Heart right ventricle (tissue), 16 donors: Measurements from ENCODE around the gene IFT88. TPM values are rescaled to one million over a fixed set of nuclear protein-coding genes. Genes with fewer than 3 reads are reported as not detected.

ENCODE experiments used
- ATAC-seq, 8 donors: fragments of 200-7000 bp; cut with Tn5 transposase; one replicate each; pipeline ENCODE4 v1.9.1; 2020; ENCODE audit warnings: mild to moderate bottlenecking in 8 of 8, moderate library complexity in 8 of 8, moderate number of reproducible peaks in 1 of 8
- DNase-seq, 2 donors: peaks; one replicate each; pipeline ENCODE4 v3.0.0-alpha.2; 2020
- H3K27ac ChIP-seq, 10 donors: fragments of 200-600 bp; sonication (generic) in 2 of 10; one replicate each; pipeline versions ENCODE4 v1.5.0 to v1.8.0; 2020 to 2022; ENCODE audit warnings: mild to moderate bottlenecking in 3 of 10
- H3K27me3 ChIP-seq, 7 donors: fragments of 200-600 bp; one replicate each; pipeline ENCODE4 v1.8.0; 2021 to 2022; ENCODE audit warnings: mild to moderate bottlenecking in 2 of 7
- H3K36me3 ChIP-seq, 9 donors: fragments of 200-600 bp; sonication (generic) in 1 of 9; one replicate each; pipeline versions ENCODE4 v1.5.0 to v1.8.0; 2020 to 2022; ENCODE audit warnings: mild to moderate bottlenecking in 2 of 9
- H3K4me1 ChIP-seq, 9 donors: fragments of 200-600 bp; sonication (generic) in 1 of 9; one replicate each; pipeline versions ENCODE4 v1.5.0 to v1.8.0; 2020 to 2022; ENCODE audit warnings: mild to moderate bottlenecking in 4 of 9
- H3K4me3 ChIP-seq, 10 donors: fragments of 200-600 bp; sonication (generic) in 2 of 10; one replicate each; pipeline versions ENCODE4 v1.5.0 to v1.8.0; 2020 to 2022; ENCODE audit warnings: mild to moderate bottlenecking in 7 of 10, moderate library complexity in 2 of 10
- H3K9me3 ChIP-seq, 11 donors: fragments of 200-600 bp in 10 of 11; sonication (generic) in 2 of 11; one replicate each; pipeline versions ENCODE4 v1.5.0 to v1.8.0; 2013 to 2022; ENCODE audit warnings: mild to moderate bottlenecking in 2 of 11, control low read depth in 1 of 11, moderate library complexity in 1 of 11
- WGBS, 2 donors: extraction: QIAGEN DNeasy Blood & Tissue Kit; methylation state at CpG; one replicate each; pipeline ENCODE4 v1.1.7; 2013; ENCODE audit warnings: inconsistent platforms in 1 of 2; 5-methylcytosine and 5-hydroxymethylcytosine counted together
- intact Hi-C, 10 donors: fragments of 100-400 bp; cut with DNase I; formaldehyde crosslinking; loops; one replicate each; pipeline versions ENCODE4 v1.11.1 to v1.14.2; 2022
- polyA plus RNA-seq, 2 donors: library from polyadenylated mRNA; stranded (reverse); fragments of 200-250 nt; gene quantifications; one replicate each; pipeline ENCODE4 v1.2.3, GENCODE V29; 2013
- total RNA-seq, 10 donors: library from RNA; stranded (reverse); fragmentation: NEBNext Ultra II Directional in 3 of 10; extraction: Animal tissue kit (Norgen Biotek cat#: 25700) in 3 of 10; gene quantifications; one replicate each; pipeline versions ENCODE4 v1.2.1 to v1.2.4, GENCODE V29; 2021 to 2023
- TF ChIP-seq, protein P1 (sequence below), 9 donors: fragments of 200-600 bp; sonication (generic) in 2 of 9; IDR thresholded peaks; one replicate each; pipeline versions ENCODE4 v1.5.0 to v1.8.0; 2021 to 2022; ENCODE audit warnings: antibody characterized with exemption in 9 of 9, mild to moderate bottlenecking in 5 of 9, moderate library complexity in 1 of 9
- donor health status: Arrhythmogenic right ventricular cardiomyopathy.
- donor health status: ischemic (EF 13 %, LVEDD 7.1; RV severe dilation, severe dysfunction).
- donor health status: healthy with polysubstance abuse.
- donor health status: DM: no; HTN: yes; CAD: no.
- donor health status: DM: no; HTN: no; CAD: no.
- donor health status: ischemic (EF 25% LVEDD 6.9; RV normal size, moderate dysfunction).
- donor health status: ischemic (EF 25% LVEDD 5.7; RV mildly dilated, moderate dysfunction).
- donor health status: healthy.
- donor health status: DM: yes; HTN: yes; CAD: no.
- donor health status: Ischemic cardiomyopathy.
- donor health status: ischemic (EF 35%, LVEDD 5.7; RV mildly dilated, moderate dysfunction).
- donor health status: nonischemic (EF 11% LVEDD 7.7; RV severe dilation, severe dysfunction).
- donor health status: DM: yes; HTN: yes; CAD: no.
- donor health status: PGD.
- donor health status: ischemic (EF 29% LVEDD 5.4; RV normal size, mild dysfunction).
- donor health status: nonischemic (EF 23%, LVEDD 6.1; RV moderate dilation, normal function).

The IFT88 gene
- total and polyA plus RNA-seq, 12 donors, result 5.9 to 13.6 (median 7.3) TPM

DNA sequence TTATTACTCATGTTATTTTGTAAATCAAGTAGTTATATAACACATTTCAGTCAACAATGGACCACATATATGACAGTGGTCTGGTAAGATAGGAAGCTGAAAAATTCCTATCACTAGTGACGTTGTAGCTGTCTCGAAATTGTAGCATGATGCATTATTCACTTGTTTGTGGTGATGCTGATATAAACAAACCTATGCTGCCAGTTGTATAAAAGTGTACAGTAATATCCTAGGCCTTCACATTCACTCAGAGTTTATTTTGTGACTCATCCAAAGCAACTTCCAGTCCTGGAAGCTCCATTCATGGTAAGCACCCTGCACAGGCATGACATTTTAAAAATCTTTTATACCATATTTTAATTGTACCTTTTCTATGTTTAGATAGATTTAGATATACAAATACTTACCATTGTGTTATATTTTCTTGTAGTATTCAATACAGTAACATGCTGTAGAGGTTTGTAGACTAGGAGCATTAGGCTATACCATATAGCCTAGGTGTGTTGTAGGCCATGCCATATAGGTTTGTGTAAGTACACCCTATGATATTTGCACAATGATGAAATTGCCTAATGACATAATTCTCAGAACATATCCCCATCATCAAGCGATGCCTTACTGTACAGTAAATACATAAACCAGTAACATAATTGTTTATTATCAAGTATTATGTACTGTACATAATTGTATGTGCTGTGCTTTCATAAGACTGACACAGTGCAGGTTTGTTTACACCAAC lies 49.3 kb downstream of the IFT88 start:
- Histone ChIP-seq H3K4me1 (no peaks in the 10 kb centered on the region), H3K9me3 (no peaks in the 10 kb centered on the region), H3K27me3 (no peaks in the 10 kb centered on the region), H3K27ac (no peak overlapping the region), H3K36me3 (peaks cover 0 to 24% (median 0%) of the 10 kb centered on the region in 9 donors), H3K4me3 (no peak overlapping the region)
- ATAC-seq (no peak), DNase-seq (no peak)
- WGBS, 2 donors, result 94 to 97% methylated on average over 3 of the region's 3 CpGs
- TF ChIP-seq, protein P1, sequence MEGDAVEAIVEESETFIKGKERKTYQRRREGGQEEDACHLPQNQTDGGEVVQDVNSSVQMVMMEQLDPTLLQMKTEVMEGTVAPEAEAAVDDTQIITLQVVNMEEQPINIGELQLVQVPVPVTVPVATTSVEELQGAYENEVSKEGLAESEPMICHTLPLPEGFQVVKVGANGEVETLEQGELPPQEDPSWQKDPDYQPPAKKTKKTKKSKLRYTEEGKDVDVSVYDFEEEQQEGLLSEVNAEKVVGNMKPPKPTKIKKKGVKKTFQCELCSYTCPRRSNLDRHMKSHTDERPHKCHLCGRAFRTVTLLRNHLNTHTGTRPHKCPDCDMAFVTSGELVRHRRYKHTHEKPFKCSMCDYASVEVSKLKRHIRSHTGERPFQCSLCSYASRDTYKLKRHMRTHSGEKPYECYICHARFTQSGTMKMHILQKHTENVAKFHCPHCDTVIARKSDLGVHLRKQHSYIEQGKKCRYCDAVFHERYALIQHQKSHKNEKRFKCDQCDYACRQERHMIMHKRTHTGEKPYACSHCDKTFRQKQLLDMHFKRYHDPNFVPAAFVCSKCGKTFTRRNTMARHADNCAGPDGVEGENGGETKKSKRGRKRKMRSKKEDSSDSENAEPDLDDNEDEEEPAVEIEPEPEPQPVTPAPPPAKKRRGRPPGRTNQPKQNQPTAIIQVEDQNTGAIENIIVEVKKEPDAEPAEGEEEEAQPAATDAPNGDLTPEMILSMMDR (IDR thresholded peaks at IDR 0.05), result no peak
- intact Hi-C loops, result no loop called here

DNA sequence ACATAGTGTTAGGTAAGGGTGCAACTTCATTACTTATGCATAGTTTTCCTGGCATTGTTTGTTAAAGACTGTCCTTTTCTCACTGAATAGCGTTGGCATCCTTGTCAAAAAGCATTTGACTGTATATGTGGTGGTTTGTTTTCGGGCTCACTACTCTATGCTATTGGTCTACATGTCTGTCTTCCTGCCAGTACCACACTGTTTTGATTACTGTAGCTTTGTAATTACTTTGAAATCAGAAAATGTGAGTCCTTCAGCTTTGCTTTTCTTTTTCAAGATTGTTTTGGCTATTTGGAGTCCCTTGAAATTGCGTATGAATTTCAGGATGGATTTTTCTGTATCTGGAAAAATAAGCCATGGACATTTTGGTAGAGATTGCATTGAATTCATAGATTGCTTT lies 56.0 kb downstream of the IFT88 start:
- no peaks in the 10 kb centered on the region for H3K4me1 ChIP-seq
- intact Hi-C loops, result no loop called here
- no peak overlapping the region for H3K4me3 ChIP-seq
- no peak for ATAC-seq
- no peak overlapping the region for H3K27ac ChIP-seq
- peaks cover 0 to 16% (median 6%) of the 10 kb centered on the region in 11 donors for H3K9me3 ChIP-seq
- WGBS, 2 donors, result 98 to 99% methylated on average over 3 of the region's 3 CpGs
- H3K36me3 ChIP-seq, result peaks cover 0 to 42% (median 4%) of the 10 kb centered on the region in 9 donors
- TF ChIP-seq, protein P1 (IDR thresholded peaks at IDR 0.05), result no peak
- H3K27me3 ChIP-seq, result no peaks in the 10 kb centered on the region
- no peak for DNase-seq

DNA sequence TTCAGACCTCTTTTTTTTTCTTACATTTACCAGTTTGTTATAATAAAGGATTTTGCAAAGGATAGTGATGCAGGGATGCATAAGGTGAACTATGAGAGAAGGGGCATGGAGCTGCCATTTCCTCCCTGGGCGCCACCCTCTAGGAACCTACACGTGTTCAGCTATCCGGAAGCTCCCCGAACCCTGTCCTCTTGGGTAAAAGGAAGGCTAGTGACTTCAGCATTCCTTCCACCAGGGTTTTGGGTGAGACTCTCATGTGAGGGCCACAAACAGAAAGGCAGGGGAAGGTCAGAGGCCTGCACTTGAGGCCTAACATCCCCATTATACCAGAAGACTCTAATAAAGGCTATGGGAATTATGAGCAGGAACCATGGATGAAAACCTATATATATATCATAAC lies 57.3 kb downstream of the IFT88 start:
- Histone ChIP-seq H3K36me3 (peaks cover 0 to 38% (median 4%) of the 10 kb centered on the region in 9 donors), H3K27ac (no peak overlapping the region), H3K27me3 (no peaks in the 10 kb centered on the region), H3K4me3 (no peak overlapping the region), H3K9me3 (peaks cover 0 to 16% (median 6%) of the 10 kb centered on the region in 11 donors), H3K4me1 (no peaks in the 10 kb centered on the region)
- intact Hi-C loops, result no loop called here
- 96 to 97% methylated on average over 4 of the region's 4 CpGs for WGBS, 2 donors
- DNase-seq (no peak), ATAC-seq (no peak)
- TF ChIP-seq, protein P1 (IDR thresholded peaks at IDR 0.05), result no peak

DNA sequence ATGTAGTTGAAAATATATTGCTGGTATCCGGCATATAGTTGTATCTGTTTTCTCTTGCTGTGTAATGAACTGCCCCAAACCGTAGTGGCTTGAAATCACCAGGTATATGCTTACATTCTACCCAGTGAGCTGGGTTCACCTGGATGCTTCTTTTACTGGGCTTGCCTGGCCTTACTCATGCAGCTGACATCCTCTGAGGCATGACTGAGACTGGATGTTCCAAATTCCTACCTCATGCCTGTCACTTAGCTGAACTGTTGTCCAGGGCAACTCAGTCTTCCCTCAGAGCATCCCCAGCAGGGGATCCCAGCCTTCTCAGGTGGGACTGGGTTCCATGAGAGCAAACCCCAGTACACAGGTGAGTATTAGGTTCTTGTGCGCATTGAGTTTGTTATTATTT lies 66.8 kb downstream of the IFT88 start:
- Histone ChIP-seq H3K9me3 (no peaks in the 10 kb centered on the region), H3K36me3 (peaks cover 0 to 62% (median 7%) of the 10 kb centered on the region in 9 donors), H3K27me3 (no peaks in the 10 kb centered on the region), H3K4me1 (no peaks in the 10 kb centered on the region), H3K4me3 (no peak overlapping the region), H3K27ac (no peak overlapping the region)
- ATAC-seq (no peak), DNase-seq (no peak)
- WGBS, 2 donors, result 94 to 98% methylated on average over 3 of the region's 3 CpGs
- intact Hi-C loops, result no loop called here
- TF ChIP-seq, protein P1 (IDR thresholded peaks at IDR 0.05), result no peak
